Amniotic epithelial cell (primary cell): ENCODE results near the gene ZFP62.

Experiments used
- DNase-seq: peaks from one replicate; pipeline ENCODE4 v3.0.0-alpha.2; 2010; ENCODE audit warnings: low read depth

Gene ZFP62

GRCh38 chr5:180868960-180869359 lies 7.9 kb upstream of the ZFP62 start:
- peak; percentile 69 for DNase-seq

- no peak for DNase-seq
Measured at GRCh38 chr5:180866985-180867384, 5.9 kb upstream of the ZFP62 start.

- DNase-seq: no peak
Measured at GRCh38 chr5:180865981-180866695, 5.1 kb upstream of the ZFP62 start.

- no peak for DNase-seq
Measured at GRCh38 chr5:180862645-180863044, 1.6 kb upstream of the ZFP62 start.

- DNase-seq: peak; percentile 41
Measured at GRCh38 chr5:180860273-180860886, 696 bp downstream of the ZFP62 start.

GRCh38 chr5:180858586-180858985 lies 2.5 kb downstream of the ZFP62 start:
- DNase-seq: no peak

GRCh38 chr5:180853848-180854176 lies 7.3 kb downstream of the ZFP62 start:
- DNase-seq: no peak

- DNase-seq: no peak
Measured at GRCh38 chr5:180853121-180853847, 7.8 kb downstream of the ZFP62 start.

GRCh38 chr5:180852495-180852894 lies 8.6 kb downstream of the ZFP62 start:
- no peak for DNase-seq

GRCh38 chr5:180850434-180851078 lies 10.5 kb downstream of the ZFP62 start:
- DNase-seq: peak; percentile 15

- DNase-seq: no peak
Measured at GRCh38 chr5:180849827-180850226, 11.2 kb downstream of the ZFP62 start.

- no peak for DNase-seq
Measured at GRCh38 chr5:180848878-180849277, 12.2 kb downstream of the ZFP62 start.

GRCh38 chr5:180848265-180848664 lies 12.8 kb downstream of the ZFP62 start:
- DNase-seq: no peak

- DNase-seq: no peak
Measured at GRCh38 chr5:180847026-180847425, 14.1 kb downstream of the ZFP62 start.

- DNase-seq: no peak
Measured at GRCh38 chr5:180844858-180845257, 16.2 kb downstream of the ZFP62 start.

GRCh38 chr5:180844432-180844831 lies 16.6 kb downstream of the ZFP62 start:
- DNase-seq: no peak

- DNase-seq: no peak
Measured at GRCh38 chr5:180839935-180840334, 21.1 kb downstream of the ZFP62 start.

GRCh38 chr5:180839227-180839626 lies 21.8 kb downstream of the ZFP62 start:
- DNase-seq: no peak

- DNase-seq: no peak
Measured at GRCh38 chr5:180837478-180837877, 23.6 kb downstream of the ZFP62 start.

- DNase-seq: no peak
Measured at GRCh38 chr5:180832638-180833068, 28.4 kb downstream of the ZFP62 start.

- DNase-seq: peak; percentile 63
Measured at GRCh38 chr5:180831139-180832093, 29.7 kb downstream of the ZFP62 start.
